Kidney (tissue), 14 donors: ENCODE measurements around the gene NRG2. TPM values are rescaled to one million over a fixed set of nuclear protein-coding genes. Genes with fewer than 3 reads are reported as not detected.

ENCODE experiments used
- DNase-seq, 5 donors: peaks; one replicate each; pipeline ENCODE4 v3.0.0-alpha.2; 2013 to 2020
- FAIRE-seq: peaks from 2 replicates; lab custom pipeline; 2012; peaks lifted over from hg19 to GRCh38; lab: Jason Lieb, UNC
- H3K27ac ChIP-seq, 2 donors: one replicate each; pipeline ENCODE4 v1.7.0; 2013; ENCODE audit warnings: low read depth in 2 of 2, low read length in 2 of 2, inconsistent platforms in 1 of 2
- H3K27me3 ChIP-seq: one replicate; pipeline ENCODE4 v1.7.1; 2013; ENCODE audit warnings: low read length, inconsistent platforms; ENCODE audit not compliant: control insufficient read depth, insufficient read depth
- H3K36me3 ChIP-seq, 3 donors: one replicate each; pipeline versions ENCODE4 v1.7.0 to v1.7.1; 2013; ENCODE audit warnings: low read length in 3 of 3, control low read depth in 1 of 3, inconsistent platforms in 1 of 3; ENCODE audit not compliant: insufficient read depth in 3 of 3, control insufficient read depth in 2 of 3
- H3K4me1 ChIP-seq, 3 donors: one replicate each; pipeline versions ENCODE4 v1.7.0 to v1.7.1; 2013; ENCODE audit warnings: low read length in 3 of 3, inconsistent platforms in 1 of 3, low read depth in 1 of 3; ENCODE audit not compliant: control insufficient read depth in 2 of 3, insufficient read depth in 2 of 3
- H3K4me3 ChIP-seq, 3 donors: one replicate each; pipeline versions ENCODE4 v1.7.0 to v1.8.1; 2013; ENCODE audit warnings: low read length in 3 of 3, control low read depth in 1 of 3, inconsistent platforms in 1 of 3
- H3K9ac ChIP-seq, 3 donors: one replicate each; pipeline versions ENCODE4 v1.7.0 to v1.7.1; 2013; ENCODE audit warnings: low read length in 3 of 3, control low read depth in 1 of 3, inconsistent platforms in 1 of 3
- H3K9me3 ChIP-seq, 3 donors: one replicate each; pipeline versions ENCODE4 v1.7.0 to v1.7.1; 2013; ENCODE audit warnings: low read length in 3 of 3, control low read depth in 1 of 3, inconsistent platforms in 1 of 3; ENCODE audit not compliant: control insufficient read depth in 2 of 3, insufficient read depth in 1 of 3
- intact Hi-C: fragments of 100-400 bp; cut with DNase I; formaldehyde crosslinking; loops from one replicate; pipeline ENCODE4 v1.11.1; 2022
- polyA plus RNA-seq: library from polyadenylated mRNA; stranded (reverse); fragments of 350-450 nt; fragmentation: Illumina TruSeq; extraction: RNeasy Lipid Tissue Mini Kit (QIAGEN cat#74804); gene quantifications from one replicate; pipeline ENCODE4 v1.2.3, GENCODE V29; 2014; ENCODE audit warnings: low read depth, low replicate concordance; ENCODE audit not compliant: insufficient read depth
- total RNA-seq: library from RNA; stranded (reverse); fragmentation: NEBNext Ultra II Directional; extraction: Animal tissue kit (Norgen Biotek cat#: 25700); gene quantifications from one replicate; pipeline ENCODE4 v1.2.1, GENCODE V29; 2021
- TF ChIP-seq, protein P1 (sequence below): IDR thresholded peaks from 3 replicates; pipeline ENCODE4 v1.5.1; 2012; ENCODE audit warnings: mild to moderate bottlenecking, moderate library complexity, borderline replicate concordance; ENCODE audit not compliant: insufficient read depth; ENCODE audit errors: extremely low read depth
- donor health status: control.
- donor health status: control.
- donor health status: control.
- donor health status: control.
- donor health status: control.
- donor health status: DM: yes; HTN: yes; CAD: no.
- donor health status: Normal renal cell carcinoma (clear cell type).

Gene NRG2
- total and polyA plus RNA-seq, 2 donors from 2014 or later: 1.9 to 4.6 TPM

DNA sequence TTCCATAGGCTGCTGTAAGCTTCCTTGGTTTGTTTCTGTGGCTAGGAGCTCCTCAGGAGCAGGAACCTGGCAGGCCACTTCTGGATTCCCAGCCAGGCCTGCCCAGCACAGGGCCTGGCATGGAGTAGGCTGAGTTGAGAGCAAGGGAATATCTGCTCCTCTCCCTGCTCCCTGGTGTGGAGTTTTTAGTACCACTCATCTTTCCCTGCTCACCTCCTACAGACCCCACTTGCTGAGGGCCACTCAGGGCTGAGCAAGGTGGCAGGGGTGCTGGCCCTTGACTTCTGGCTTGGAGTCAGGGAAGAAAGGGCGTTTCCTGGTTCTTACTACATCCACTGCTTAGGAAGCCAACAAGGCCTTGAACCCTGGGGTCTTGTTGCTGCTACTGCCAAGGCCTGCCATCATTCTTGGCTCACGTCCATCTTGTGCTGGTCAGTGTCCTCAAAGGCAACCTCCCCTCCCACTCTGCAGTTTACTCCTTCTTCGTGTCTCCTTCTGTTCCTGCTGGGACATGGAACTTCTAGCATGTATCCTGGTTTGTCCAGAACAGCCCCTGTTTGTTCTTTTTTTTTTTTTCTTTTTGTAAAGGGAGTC is 192.6 kb downstream of the NRG2 start:
- TF ChIP-seq, protein P1, sequence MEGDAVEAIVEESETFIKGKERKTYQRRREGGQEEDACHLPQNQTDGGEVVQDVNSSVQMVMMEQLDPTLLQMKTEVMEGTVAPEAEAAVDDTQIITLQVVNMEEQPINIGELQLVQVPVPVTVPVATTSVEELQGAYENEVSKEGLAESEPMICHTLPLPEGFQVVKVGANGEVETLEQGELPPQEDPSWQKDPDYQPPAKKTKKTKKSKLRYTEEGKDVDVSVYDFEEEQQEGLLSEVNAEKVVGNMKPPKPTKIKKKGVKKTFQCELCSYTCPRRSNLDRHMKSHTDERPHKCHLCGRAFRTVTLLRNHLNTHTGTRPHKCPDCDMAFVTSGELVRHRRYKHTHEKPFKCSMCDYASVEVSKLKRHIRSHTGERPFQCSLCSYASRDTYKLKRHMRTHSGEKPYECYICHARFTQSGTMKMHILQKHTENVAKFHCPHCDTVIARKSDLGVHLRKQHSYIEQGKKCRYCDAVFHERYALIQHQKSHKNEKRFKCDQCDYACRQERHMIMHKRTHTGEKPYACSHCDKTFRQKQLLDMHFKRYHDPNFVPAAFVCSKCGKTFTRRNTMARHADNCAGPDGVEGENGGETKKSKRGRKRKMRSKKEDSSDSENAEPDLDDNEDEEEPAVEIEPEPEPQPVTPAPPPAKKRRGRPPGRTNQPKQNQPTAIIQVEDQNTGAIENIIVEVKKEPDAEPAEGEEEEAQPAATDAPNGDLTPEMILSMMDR: no peak
- Histone ChIP-seq H3K4me3 (no peak overlapping the region), H3K9me3 (no peaks in the 10 kb centered on the region), H3K36me3 (peaks cover 0 to 5% (median 0%) of the 10 kb centered on the region in 3 donors), H3K9ac (no peak overlapping the region), H3K27ac (no peak overlapping the region), H3K4me1 (peaks cover 0 to 7% (median 0%) of the 10 kb centered on the region in 3 donors), H3K27me3 (no peaks in the 10 kb centered on the region)
- intact Hi-C loops: no loop called here
- DNase-seq: peak in 1 of 5 donors; percentile 18
- no peak for FAIRE-seq

DNA sequence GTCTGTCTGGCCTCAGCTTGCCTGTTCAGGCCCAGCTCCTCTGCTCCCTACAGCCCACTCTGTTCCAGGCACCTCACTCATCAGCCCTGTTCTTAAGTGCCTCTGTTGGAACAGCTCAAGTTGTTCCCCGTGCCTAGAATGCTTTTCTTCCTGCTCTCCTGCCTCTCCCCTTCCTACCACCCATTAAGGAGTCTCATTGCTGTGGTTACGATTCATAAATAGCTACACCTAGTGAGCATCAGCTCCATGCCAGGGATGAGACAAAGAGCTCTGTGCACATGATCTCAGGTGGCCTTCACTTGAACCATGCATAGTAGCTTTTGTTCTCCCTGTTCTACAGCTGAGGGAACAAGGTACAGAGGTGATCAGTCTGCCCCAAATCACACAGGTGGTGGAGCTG is 193.2 kb downstream of the NRG2 start:
- Histone ChIP-seq H3K36me3 (peaks cover 0 to 5% (median 0%) of the 10 kb centered on the region in 3 donors), H3K9me3 (no peaks in the 10 kb centered on the region), H3K4me1 (peaks cover 0 to 7% (median 0%) of the 10 kb centered on the region in 3 donors), H3K27me3 (no peaks in the 10 kb centered on the region), H3K4me3 (no peak overlapping the region), H3K9ac (no peak overlapping the region), H3K27ac (no peak overlapping the region)
- no peak for FAIRE-seq
- DNase-seq: no peak
- intact Hi-C loops: no loop called here
- TF ChIP-seq, protein P1: no peak

DNA sequence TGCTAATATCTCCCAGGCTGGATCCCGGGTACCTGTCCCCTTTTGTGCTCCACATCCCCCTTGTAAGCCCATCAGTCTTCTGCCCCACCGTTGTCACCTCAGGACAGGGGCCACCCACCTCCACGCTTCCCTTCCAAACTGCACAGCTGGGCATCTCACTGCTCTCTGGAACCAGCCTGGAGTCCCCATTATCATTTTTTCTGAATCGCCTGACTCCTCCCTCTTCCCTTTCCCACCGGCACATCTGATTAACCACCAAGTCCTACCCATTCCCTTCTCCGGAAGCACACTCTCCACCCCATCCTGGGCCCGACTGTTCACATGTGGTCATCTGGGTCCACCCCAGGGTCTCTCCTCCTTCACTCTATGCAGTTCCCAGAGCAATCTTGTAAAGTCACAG is 193.6 kb downstream of the NRG2 start:
- intact Hi-C loops: no loop called here
- peaks cover 0 to 5% (median 0%) of the 10 kb centered on the region in 3 donors for H3K36me3 ChIP-seq

More for the DNA sequence above, 193.6 kb downstream of the NRG2 start:
- Histone ChIP-seq H3K4me1 (peaks cover 0 to 7% (median 0%) of the 10 kb centered on the region in 3 donors), H3K27me3 (no peaks in the 10 kb centered on the region), H3K9me3 (no peaks in the 10 kb centered on the region), H3K9ac (peak overlapping the region in 1 of 3 donors; percentile 16), H3K4me3 (no peak overlapping the region), H3K27ac (no peak overlapping the region)
- FAIRE-seq: no peak
- peak in 1 of 5 donors; percentile 35 for DNase-seq
- TF ChIP-seq, protein P1: no peak
